ENCODE data around the gene CTSO. TPM values are rescaled to one million over a fixed set of nuclear protein-coding genes. Genes with fewer than 3 reads are reported as not detected.
A peak's percentile ranks its signal among the peaks of the same experiment; 100 is the strongest.

The CTSO gene
- total and polyA plus RNA-seq, 2 donors from 2014 or later, result 22.9 to 40.3 TPM

DNA sequence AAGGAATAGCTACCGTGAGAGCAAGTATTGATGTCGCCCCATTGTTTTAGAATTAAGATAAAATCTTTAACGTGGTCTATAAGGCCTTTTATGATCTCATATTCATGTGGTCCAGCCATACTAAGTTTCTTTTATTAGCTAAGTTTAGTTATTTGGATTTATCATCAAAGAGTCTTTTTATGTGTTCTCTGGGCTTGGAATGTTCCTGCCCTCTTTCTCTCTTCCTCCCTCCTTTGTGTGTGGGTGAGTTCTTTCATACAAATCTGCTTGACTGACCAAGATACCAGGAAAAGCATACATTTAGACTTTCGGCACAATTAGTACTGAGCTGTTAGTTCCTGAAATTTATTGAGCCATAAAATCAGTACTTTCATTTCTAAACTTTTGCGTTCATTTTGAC is 38.9 kb downstream of the CTSO start:
- FAIRE-seq, result no peak
- intact Hi-C loops (cut with DNase I), result no loop called here

DNA sequence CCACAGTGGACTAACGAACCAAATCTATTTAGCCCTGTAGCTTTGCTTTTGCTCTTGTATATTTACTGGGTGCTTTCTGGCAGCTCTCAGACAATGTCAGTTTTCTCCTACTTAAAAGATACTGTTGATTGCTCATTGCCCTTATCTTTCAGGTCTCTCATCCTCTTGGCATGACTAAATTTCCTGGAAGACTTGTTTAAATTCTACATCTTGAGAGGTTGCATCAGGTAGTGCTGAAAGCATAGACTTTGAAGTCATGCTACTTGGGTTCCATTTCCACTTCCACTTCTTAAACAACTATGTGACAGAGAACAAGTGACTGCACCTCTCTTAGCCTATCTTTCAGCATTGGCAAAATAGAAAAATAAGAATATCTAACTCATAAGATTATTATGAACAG is 41.8 kb downstream of the CTSO start:
- DNase-seq (no peak), FAIRE-seq (no peak)
- H3K27me3 ChIP-seq (ENCODE audit: control insufficient read depth, insufficient read depth, low read length), result no peaks in the 10 kb centered on the region
- H3K4me1 ChIP-seq (ENCODE audit: control insufficient read depth in 2 of 3, insufficient read depth in 2 of 3, low read depth in 1 of 3, low read length in 3 of 3), result no peaks in the 10 kb centered on the region
- no peaks in the 10 kb centered on the region for H3K9me3 ChIP-seq (ENCODE audit: control insufficient read depth in 2 of 3, insufficient read depth in 1 of 3, low read length in 3 of 3)
- intact Hi-C loops (cut with DNase I), result no loop called here
- no peak overlapping the region for H3K4me3 ChIP-seq (ENCODE audit: low read length in 3 of 3)
- TF ChIP-seq, protein P1, sequence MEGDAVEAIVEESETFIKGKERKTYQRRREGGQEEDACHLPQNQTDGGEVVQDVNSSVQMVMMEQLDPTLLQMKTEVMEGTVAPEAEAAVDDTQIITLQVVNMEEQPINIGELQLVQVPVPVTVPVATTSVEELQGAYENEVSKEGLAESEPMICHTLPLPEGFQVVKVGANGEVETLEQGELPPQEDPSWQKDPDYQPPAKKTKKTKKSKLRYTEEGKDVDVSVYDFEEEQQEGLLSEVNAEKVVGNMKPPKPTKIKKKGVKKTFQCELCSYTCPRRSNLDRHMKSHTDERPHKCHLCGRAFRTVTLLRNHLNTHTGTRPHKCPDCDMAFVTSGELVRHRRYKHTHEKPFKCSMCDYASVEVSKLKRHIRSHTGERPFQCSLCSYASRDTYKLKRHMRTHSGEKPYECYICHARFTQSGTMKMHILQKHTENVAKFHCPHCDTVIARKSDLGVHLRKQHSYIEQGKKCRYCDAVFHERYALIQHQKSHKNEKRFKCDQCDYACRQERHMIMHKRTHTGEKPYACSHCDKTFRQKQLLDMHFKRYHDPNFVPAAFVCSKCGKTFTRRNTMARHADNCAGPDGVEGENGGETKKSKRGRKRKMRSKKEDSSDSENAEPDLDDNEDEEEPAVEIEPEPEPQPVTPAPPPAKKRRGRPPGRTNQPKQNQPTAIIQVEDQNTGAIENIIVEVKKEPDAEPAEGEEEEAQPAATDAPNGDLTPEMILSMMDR (IDR thresholded peaks at IDR 0.05; ENCODE audit: borderline replicate concordance, extremely low read depth, insufficient read depth), result no peak
- H3K9ac ChIP-seq (ENCODE audit: low read length in 3 of 3), result no peak overlapping the region
- H3K27ac ChIP-seq (ENCODE audit: low read depth in 2 of 2, low read length in 2 of 2), result no peak overlapping the region
- H3K36me3 ChIP-seq (ENCODE audit: control insufficient read depth in 2 of 3, insufficient read depth in 3 of 3, low read length in 3 of 3), result no peaks in the 10 kb centered on the region

More for the DNA sequence above, 38.9 kb downstream of the CTSO start:
- Histone ChIP-seq H3K27ac (ENCODE audit: low read depth in 2 of 2, low read length in 2 of 2) (no peak overlapping the region), H3K4me3 (ENCODE audit: low read length in 3 of 3) (no peak overlapping the region), H3K9ac (ENCODE audit: low read length in 3 of 3) (no peak overlapping the region), H3K4me1 (ENCODE audit: control insufficient read depth in 2 of 3, insufficient read depth in 2 of 3, low read depth in 1 of 3, low read length in 3 of 3) (no peaks in the 10 kb centered on the region), H3K9me3 (ENCODE audit: control insufficient read depth in 2 of 3, insufficient read depth in 1 of 3, low read length in 3 of 3) (no peaks in the 10 kb centered on the region), H3K27me3 (ENCODE audit: control insufficient read depth, insufficient read depth, low read length) (no peaks in the 10 kb centered on the region), H3K36me3 (ENCODE audit: control insufficient read depth in 2 of 3, insufficient read depth in 3 of 3, low read length in 3 of 3) (no peaks in the 10 kb centered on the region)
- peak in 2 of 5 donors; percentile 36 to 37 for DNase-seq
- TF ChIP-seq, protein P1 (IDR thresholded peaks at IDR 0.05; ENCODE audit: borderline replicate concordance, extremely low read depth, insufficient read depth), result no peak

DNA sequence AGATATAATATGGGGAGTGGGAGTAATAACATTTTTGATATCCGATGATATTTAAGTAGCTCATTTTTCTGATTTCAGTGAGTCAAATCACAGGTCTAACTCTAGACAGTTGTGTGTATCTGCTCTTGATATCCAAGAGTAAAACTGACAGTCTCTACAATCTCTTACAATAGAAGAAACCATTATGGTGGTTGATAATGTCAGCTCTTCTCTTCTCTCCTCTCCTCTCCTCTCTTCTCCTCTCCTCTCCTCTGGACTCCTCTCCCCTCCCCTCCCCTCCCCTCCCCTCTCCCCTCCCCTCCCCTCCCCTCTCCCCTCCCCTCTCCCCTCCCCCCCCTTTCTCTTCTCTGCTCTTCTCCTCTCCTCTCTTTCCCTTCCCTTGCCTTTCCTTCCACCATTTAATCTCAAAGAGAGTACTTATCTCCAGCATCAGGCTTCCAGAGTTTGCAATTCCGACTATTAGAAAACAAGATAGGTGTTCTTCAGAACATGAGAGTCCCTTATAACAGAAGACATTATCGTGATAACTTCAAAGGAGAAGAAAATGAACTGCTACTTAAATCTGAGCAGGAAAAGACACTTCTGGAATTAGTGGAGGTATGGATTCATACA is 43.9 kb downstream of the CTSO start:
- H3K9ac ChIP-seq (ENCODE audit: low read length in 3 of 3), result no peak overlapping the region
- H3K9me3 ChIP-seq (ENCODE audit: control insufficient read depth in 2 of 3, insufficient read depth in 1 of 3, low read length in 3 of 3), result no peaks in the 10 kb centered on the region
- H3K4me3 ChIP-seq (ENCODE audit: low read length in 3 of 3), result no peak overlapping the region
- H3K27me3 ChIP-seq (ENCODE audit: control insufficient read depth, insufficient read depth, low read length), result no peaks in the 10 kb centered on the region
- H3K4me1 ChIP-seq (ENCODE audit: control insufficient read depth in 2 of 3, insufficient read depth in 2 of 3, low read depth in 1 of 3, low read length in 3 of 3), result no peaks in the 10 kb centered on the region
- FAIRE-seq (no peak), DNase-seq (no peak)
- intact Hi-C loops (cut with DNase I), result no loop called here
- no peak overlapping the region for H3K27ac ChIP-seq (ENCODE audit: low read depth in 2 of 2, low read length in 2 of 2)
- H3K36me3 ChIP-seq (ENCODE audit: control insufficient read depth in 2 of 3, insufficient read depth in 3 of 3, low read length in 3 of 3), result no peaks in the 10 kb centered on the region
- TF ChIP-seq, protein P1 (IDR thresholded peaks at IDR 0.05; ENCODE audit: borderline replicate concordance, extremely low read depth, insufficient read depth), result no peak

Measured in kidney (tissue), 14 donors.